ENCODE data around the gene TRPM1. TPM values are rescaled to one million over a fixed set of nuclear protein-coding genes. Genes with fewer than 3 reads are reported as not detected.

TRPM1 gene
- total RNA-seq, 2 experiments from 2014 or later, result 0.06 TPM; not detected in 1

DNA sequence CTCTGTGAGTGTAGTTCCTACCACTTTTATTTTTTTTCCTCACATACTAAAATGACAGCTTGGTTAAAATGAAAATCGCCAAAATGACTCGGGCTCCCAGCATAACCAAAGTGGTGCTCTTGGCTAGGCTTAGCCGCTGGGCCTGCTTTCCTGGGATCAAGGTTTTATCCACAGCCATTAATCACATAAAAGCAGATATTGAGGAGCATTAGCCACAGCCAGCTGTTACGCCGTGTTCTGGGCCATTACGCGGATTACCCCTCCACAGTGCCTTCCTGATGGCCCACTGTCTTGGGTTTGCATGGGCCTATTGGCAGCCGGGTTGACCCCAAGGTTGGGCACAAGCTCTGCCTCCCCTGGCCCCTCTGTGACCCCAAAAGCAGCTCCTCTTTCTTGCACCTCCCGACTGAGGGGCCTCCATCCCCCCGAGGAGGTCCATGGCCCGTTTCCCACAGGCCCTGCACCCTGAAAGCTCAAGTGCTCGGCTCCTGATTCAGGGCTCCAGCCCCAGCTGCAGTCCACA lies 30.4 kb upstream of the TRPM1 start:
- no peak for ATAC-seq
- no peak for DNase-seq
- Mint-ChIP-seq H3K9me3 (ENCODE audit: low read depth) (no peaks in the 10 kb centered on the region), H3K27me3 (peaks cover 16% of the 10 kb centered on the region), H3K4me1 (peaks cover 1% of the 10 kb centered on the region), H3K4me3 (no peak overlapping the region), H3K36me3 (no peaks in the 10 kb centered on the region), H3K27ac (no peak overlapping the region)
- CTCF ChIA-PET, result interaction anchor here (0.7 to 1.0 kb wide), 2 partner anchors 17 to 199 kb away, joined by 3 read pairs; no protein-coding TSS in a partner anchor

GRCh38 chr15:31130576-31131237 lies 29.2 kb upstream of the TRPM1 start:
- Mint-ChIP-seq H3K9me3 (ENCODE audit: low read depth) (no peaks in the 10 kb centered on the region), H3K27me3 (peaks cover 15% of the 10 kb centered on the region), H3K4me3 (no peak overlapping the region), H3K27ac (no peak overlapping the region), H3K4me1 (peaks cover 1% of the 10 kb centered on the region), H3K36me3 (no peaks in the 10 kb centered on the region)
- CTCF ChIA-PET, result interaction anchor here (0.6 to 2.9 kb wide), 5 partner anchors 7 to 324 kb away, joined by 3 to 31 read pairs (median 12); partner anchors contain the start of gene FAN1
- no peak for DNase-seq
- no peak for ATAC-seq

DNA sequence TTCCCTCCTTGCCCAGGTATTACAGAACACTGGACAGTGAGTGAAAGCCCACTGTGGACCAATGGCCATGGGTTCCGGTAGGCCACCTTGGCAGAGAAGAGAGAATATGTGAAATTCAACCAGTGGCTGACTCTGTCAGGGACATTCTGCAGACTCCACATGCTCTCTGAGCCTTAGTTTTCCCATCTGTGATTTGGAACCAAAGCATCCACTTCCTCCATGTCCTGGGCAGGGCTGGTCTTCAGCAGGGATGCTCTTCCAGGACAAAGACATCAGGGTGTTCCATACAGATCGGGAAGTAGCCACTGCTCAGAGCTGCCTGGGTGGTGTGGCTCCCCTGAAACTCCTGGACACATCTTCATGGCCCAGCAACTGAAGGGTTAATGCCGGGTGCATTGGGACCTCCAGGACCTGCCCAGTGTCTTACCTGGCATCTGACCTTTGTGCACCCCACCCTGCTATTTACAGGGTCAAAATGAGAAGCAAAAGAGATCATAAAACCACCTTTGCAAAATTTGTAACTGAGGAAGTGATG lies 28.3 kb upstream of the TRPM1 start:
- ATAC-seq (peak; percentile 22), DNase-seq (no peak)
- H3K27me3 Mint-ChIP-seq, result peaks cover 13% of the 10 kb centered on the region
- no peaks in the 10 kb centered on the region for H3K36me3 Mint-ChIP-seq
- no peaks in the 10 kb centered on the region for H3K9me3 Mint-ChIP-seq (ENCODE audit: low read depth)
- CTCF ChIA-PET, result interaction anchor here (0.6 to 3.4 kb wide), 39 partner anchors 8 to 468 kb away, joined by 3 to 31 read pairs (median 4); partner anchors contain the start of gene FAN1
- H3K4me3 Mint-ChIP-seq, result no peak overlapping the region
- no peak overlapping the region for H3K27ac Mint-ChIP-seq
- peaks cover 1% of the 10 kb centered on the region for H3K4me1 Mint-ChIP-seq

DNA sequence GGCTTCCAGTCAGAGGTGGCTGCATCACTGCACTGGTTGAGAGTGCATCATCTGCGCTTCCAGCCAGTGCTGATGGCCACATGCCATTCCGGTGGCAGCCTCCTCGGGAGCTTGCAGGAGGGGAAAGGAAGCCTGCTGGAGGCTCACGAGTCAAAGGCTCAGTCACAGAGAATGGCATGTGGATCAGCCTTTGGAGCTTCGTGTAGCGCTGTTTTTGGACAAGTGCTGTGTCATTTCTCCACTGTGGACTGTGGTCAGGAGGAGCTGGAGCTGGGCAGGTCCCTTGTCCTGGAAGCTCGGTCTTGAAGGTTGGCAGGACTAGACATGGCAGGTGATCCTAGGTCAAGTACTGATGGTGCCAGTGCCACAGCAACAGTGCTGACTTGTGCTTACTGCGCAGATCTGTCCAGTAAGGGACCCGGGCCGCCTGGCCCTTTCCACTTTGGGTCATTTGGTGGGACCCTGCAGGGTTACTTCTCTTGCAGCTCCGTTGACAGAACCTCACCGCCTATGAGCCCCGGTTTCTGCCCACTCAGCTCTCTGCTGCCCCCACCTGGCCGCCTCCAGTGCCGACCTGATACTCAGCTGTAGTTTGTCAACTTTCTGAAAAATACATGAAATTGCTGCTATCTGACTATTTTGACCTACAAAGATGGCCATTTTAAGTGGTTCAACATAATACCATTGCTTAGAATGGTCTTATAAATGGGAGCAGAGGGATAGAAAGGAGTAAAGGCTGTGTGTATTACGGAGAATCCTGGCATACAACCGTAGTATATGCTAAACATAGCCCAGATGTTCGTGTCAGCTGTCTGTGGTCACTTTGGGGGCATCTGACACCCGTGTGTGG lies 27.6 kb upstream of the TRPM1 start:
- H3K4me3 Mint-ChIP-seq, result no peak overlapping the region
- peaks cover 13% of the 10 kb centered on the region for H3K27me3 Mint-ChIP-seq
- no peaks in the 10 kb centered on the region for H3K9me3 Mint-ChIP-seq (ENCODE audit: low read depth)
- no peak overlapping the region for H3K27ac Mint-ChIP-seq
- H3K36me3 Mint-ChIP-seq, result no peaks in the 10 kb centered on the region
- peaks cover 1% of the 10 kb centered on the region for H3K4me1 Mint-ChIP-seq
- CTCF ChIA-PET, result interaction anchor here (0.6 to 3.4 kb wide), 49 partner anchors 9 to 467 kb away, joined by 3 to 31 read pairs (median 4); partner anchors contain the start of genes FAN1 and TRPM1
- DNase-seq, result peak; percentile 83
- ATAC-seq, result peak; percentile 89

DNA sequence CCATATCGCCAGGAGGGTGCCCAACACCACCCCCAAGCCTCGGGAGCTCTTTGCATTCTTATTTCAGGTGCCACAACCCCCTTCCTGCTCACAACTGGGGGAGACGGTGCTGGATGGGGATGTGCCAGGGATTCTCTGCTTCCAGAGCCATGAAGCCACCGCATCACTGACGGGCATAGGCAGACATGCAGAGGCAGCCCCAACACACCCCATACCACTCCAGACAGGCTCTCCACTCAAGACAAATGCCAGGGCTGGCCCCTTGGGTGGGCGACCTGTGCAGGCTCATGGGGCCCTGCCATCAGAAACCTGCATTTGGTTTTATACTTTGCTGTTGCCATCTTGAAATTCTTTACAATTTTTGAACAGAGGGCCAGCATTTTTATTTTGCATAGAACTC lies 27.0 kb upstream of the TRPM1 start:
- CTCF ChIA-PET, result interaction anchor here (0.6 to 3.4 kb wide), 31 partner anchors 9 to 361 kb away, joined by 3 to 31 read pairs (median 4); partner anchors contain the start of genes FAN1 and TRPM1
- Mint-ChIP-seq H3K27ac (no peak overlapping the region), H3K36me3 (no peaks in the 10 kb centered on the region), H3K4me3 (no peak overlapping the region), H3K9me3 (ENCODE audit: low read depth) (no peaks in the 10 kb centered on the region), H3K27me3 (peaks cover 13% of the 10 kb centered on the region), H3K4me1 (peaks cover 1% of the 10 kb centered on the region)
- DNase-seq (no peak), ATAC-seq (no peak)

DNA sequence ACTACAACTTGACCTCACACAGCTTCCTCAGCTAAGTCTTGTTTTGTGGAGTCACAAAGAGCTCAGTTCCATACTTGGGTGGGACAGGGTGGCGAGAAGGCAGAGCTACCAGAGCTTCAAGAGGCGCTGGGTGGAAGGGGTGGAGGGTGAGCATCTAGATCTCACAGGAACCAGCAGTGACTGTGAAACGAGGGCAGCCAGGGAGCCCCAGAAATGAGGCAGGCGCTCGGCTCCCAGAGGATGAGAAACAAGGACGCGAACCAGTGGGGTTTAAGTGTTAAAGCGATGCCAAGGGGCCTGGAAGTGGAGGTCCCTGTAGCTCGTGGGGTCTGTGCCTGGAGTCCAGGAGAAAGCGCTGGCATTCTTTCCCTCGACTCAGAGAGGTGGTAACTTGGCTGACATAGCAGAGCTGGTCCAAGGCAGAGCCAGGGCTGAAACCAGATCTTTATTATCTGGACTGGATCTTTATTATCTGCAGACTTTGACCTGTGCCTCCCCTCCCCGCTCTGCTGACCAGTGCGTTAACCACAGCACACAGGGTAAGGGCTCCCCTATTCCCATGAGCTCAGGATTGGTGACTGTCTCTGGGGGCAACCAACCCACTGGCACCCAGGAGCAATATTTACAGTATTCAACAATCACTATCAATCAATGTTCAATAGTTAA lies 26.2 kb upstream of the TRPM1 start:
- Mint-ChIP-seq H3K9me3 (ENCODE audit: low read depth) (no peaks in the 10 kb centered on the region), H3K36me3 (no peaks in the 10 kb centered on the region), H3K27ac (no peak overlapping the region), H3K4me3 (no peak overlapping the region), H3K4me1 (peaks cover 1% of the 10 kb centered on the region), H3K27me3 (peaks cover 12% of the 10 kb centered on the region)
- CTCF ChIA-PET, result interaction anchor here (0.6 to 3.4 kb wide), 7 partner anchors 28 to 363 kb away, joined by 3 to 17 read pairs (median 4); partner anchors contain the start of gene FAN1
- ATAC-seq (no peak), DNase-seq (no peak)

DNA sequence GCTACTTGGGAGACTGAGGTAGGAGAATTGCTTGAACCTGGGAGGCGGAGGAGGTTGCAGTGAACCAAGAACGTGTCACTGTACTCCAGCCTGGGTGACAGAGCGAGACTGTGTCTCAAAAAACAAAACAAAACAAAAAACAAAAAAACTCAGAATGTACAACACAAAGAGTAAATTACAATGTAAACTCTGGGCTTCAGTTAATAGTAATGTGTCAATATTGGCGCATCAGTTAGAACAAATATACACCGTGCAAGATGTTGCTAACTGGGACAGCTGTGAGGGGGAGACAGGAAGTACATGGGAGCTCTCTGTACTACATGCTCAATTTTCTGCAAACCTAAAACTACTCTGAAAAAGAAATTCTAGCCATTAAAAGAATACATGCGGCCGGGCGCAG lies 23.5 kb upstream of the TRPM1 start:
- DNase-seq (no peak), ATAC-seq (no peak)
- CTCF ChIA-PET, result no interaction called here
- Mint-ChIP-seq H3K27me3 (peaks cover 24% of the 10 kb centered on the region), H3K9me3 (ENCODE audit: low read depth) (peaks cover 3% of the 10 kb centered on the region), H3K27ac (no peak overlapping the region), H3K4me3 (no peak overlapping the region), H3K4me1 (peaks cover 1% of the 10 kb centered on the region), H3K36me3 (peaks cover 1% of the 10 kb centered on the region)

DNA sequence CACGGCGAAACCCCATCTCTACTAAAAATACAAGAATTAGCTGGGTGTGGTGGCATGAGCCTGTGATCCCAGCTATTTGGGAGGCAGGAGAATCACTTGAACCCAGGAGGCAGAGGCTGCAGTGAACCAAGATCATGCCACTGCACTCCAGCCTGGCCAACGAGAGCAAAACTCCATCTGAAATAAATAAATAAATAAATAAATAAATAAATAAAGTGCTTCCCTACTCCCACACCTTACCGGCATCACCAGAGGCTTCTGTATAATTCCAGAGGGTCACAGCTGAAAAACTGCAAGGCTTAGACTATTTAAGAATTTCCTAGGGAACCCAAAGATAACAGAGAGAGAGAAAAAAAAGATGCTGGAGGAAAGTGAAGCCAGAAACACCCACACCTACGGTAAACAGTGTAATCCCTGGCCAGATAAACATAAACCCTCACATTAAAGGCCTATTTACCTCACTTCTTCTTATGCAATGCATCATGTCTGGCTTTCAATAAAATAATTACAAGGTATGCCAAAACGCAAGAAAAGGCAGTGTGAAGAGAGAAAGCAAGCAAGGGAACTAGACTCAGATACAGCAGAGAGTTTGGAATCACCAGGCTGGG lies 15.0 kb upstream of the TRPM1 start:
- Mint-ChIP-seq H3K4me1 (no peaks in the 10 kb centered on the region), H3K27ac (no peak overlapping the region), H3K36me3 (no peaks in the 10 kb centered on the region), H3K27me3 (peaks cover 30% of the 10 kb centered on the region), H3K9me3 (ENCODE audit: low read depth) (no peaks in the 10 kb centered on the region), H3K4me3 (no peak overlapping the region)
- no peak for DNase-seq
- ATAC-seq, result no peak
- CTCF ChIA-PET, result interaction anchor here (1.8 kb wide), 1 partner anchor 13 kb away, joined by 8 read pairs; no protein-coding TSS in a partner anchor

DNA sequence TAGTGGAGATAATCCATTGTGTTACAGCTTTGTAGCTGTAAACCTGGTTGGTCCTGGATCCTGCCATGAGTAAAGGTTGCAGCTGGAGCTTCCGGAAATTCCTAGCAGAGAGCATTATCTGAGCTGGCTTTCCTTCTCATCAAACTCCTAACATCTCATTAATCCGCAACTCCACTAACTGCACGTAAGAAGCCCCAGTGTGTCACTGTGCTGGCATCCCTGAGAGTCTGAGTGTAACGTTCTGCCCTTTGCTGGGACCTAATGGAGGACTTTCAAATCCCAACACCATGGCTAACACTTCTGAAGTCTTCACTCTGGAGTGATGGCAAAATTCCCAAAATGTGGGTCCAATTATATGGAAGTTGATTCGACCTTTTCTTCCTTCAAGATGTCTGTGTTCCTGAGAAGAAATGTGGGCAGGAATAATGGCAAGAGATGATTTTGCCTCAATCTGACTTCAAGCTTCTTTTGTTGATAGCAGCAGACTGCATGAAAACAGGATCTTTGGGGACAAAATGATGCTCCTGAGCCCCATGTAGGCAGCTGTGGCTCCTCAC lies 9.6 kb upstream of the TRPM1 start:
- Mint-ChIP-seq H3K27ac (no peak overlapping the region), H3K4me1 (no peaks in the 10 kb centered on the region), H3K27me3 (peaks cover 17% of the 10 kb centered on the region), H3K4me3 (no peak overlapping the region), H3K36me3 (no peaks in the 10 kb centered on the region), H3K9me3 (ENCODE audit: low read depth) (no peaks in the 10 kb centered on the region)
- DNase-seq, result no peak
- CTCF ChIA-PET, result interaction anchor here (1.2 kb wide), 1 partner anchor 18 kb away, joined by 3 read pairs; no protein-coding TSS in a partner anchor
- no peak for ATAC-seq

DNA sequence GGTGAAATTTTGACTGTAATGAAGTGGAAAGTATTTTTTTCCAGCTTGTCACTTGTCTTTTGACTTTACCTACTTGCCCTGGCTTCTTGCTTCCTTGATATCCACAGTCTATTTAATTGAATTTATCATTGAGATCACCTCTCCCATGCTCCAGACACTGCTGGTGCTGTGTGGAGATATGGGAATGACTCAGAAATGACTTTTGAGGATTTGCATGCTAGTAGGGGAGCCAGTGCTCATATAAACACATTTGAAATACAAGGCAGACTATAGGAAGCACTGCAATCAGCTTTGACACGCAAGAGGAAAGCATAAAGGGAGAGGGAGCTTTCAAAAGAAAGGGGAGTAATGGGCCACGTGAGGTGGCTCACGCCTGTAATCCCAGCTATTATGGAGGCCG lies 7.3 kb upstream of the TRPM1 start:
- Mint-ChIP-seq H3K36me3 (no peaks in the 10 kb centered on the region), H3K27ac (no peak overlapping the region), H3K4me1 (no peaks in the 10 kb centered on the region), H3K9me3 (ENCODE audit: low read depth) (no peaks in the 10 kb centered on the region), H3K27me3 (peaks cover 19% of the 10 kb centered on the region), H3K4me3 (no peak overlapping the region)
- no peak for ATAC-seq
- DNase-seq, result no peak
- CTCF ChIA-PET, result interaction anchor here (0.9 kb wide), 1 partner anchor 20 kb away, joined by 3 read pairs; no protein-coding TSS in a partner anchor

GRCh38 chr15:31106495-31107300 lies 5.2 kb upstream of the TRPM1 start:
- CTCF ChIA-PET, result no interaction called here
- no peak for ATAC-seq

More at GRCh38 chr15:31106495-31107300, 5.2 kb upstream of the TRPM1 start:
- no peaks in the 10 kb centered on the region for H3K9me3 Mint-ChIP-seq (ENCODE audit: low read depth)
- peaks cover 18% of the 10 kb centered on the region for H3K27me3 Mint-ChIP-seq
- H3K36me3 Mint-ChIP-seq, result no peaks in the 10 kb centered on the region
- H3K4me1 Mint-ChIP-seq, result no peaks in the 10 kb centered on the region
- H3K4me3 Mint-ChIP-seq, result no peak overlapping the region
- H3K27ac Mint-ChIP-seq, result no peak overlapping the region
- no peak for DNase-seq
